NCI-H2227 (cell line): ENCODE results near the gene SCN2A.
A peak's percentile ranks its signal among the peaks of the same experiment; 100 is the strongest.
"Not testable (repeated sequence)": the region's sequence is repeated elsewhere in the genome, so short reads cannot be mapped to it uniquely, and the experiment has no call there.

ENCODE experiments used
- DNase-seq: peaks from one replicate; lab custom pipeline; 2025; ENCODE audit not compliant: unreplicated experiment; lab: John Stamatoyannopoulos, UW

Gene SCN2A

GRCh38 chr2:165251366-165251765 lies 12.2 kb downstream of the SCN2A start:
- no peak for DNase-seq

GRCh38 chr2:165253178-165253577 lies 14.0 kb downstream of the SCN2A start:
- no peak for DNase-seq

GRCh38 chr2:165256618-165257017 lies 17.4 kb downstream of the SCN2A start:
- no peak for DNase-seq

GRCh38 chr2:165260347-165260746 lies 21.1 kb downstream of the SCN2A start:
- DNase-seq = not testable (repeated sequence)

- DNase-seq = no peak
These were observed 29.5 kb downstream of the SCN2A start for GRCh38 chr2:165268754-165269153.

GRCh38 chr2:165273176-165273575 lies 34.0 kb downstream of the SCN2A start:
- no peak for DNase-seq

GRCh38 chr2:165274698-165275097 lies 35.5 kb downstream of the SCN2A start:
- no peak for DNase-seq

- no peak for DNase-seq
These were observed 36.7 kb downstream of the SCN2A start for GRCh38 chr2:165275932-165276331.

- no peak for DNase-seq
These were observed 38.1 kb downstream of the SCN2A start for GRCh38 chr2:165277295-165277694.

- DNase-seq = no peak
These were observed 38.8 kb downstream of the SCN2A start for GRCh38 chr2:165277860-165278656.

GRCh38 chr2:165280356-165280755 lies 41.1 kb downstream of the SCN2A start:
- no peak for DNase-seq

GRCh38 chr2:165281387-165281786 lies 42.2 kb downstream of the SCN2A start:
- no peak for DNase-seq

- no peak for DNase-seq
These were observed 44.1 kb downstream of the SCN2A start for GRCh38 chr2:165283342-165283741.

- DNase-seq = no peak
These were observed 48.0 kb downstream of the SCN2A start for GRCh38 chr2:165287094-165287778.

GRCh38 chr2:165289069-165289468 lies 49.9 kb downstream of the SCN2A start:
- DNase-seq = no peak

GRCh38 chr2:165293440-165294420 lies 54.5 kb downstream of the SCN2A start:
- DNase-seq = peak; percentile 99

GRCh38 chr2:165294912-165295311 lies 55.7 kb downstream of the SCN2A start:
- DNase-seq = peak; percentile 50

GRCh38 chr2:165295643-165296042 lies 56.4 kb downstream of the SCN2A start:
- DNase-seq = no peak

GRCh38 chr2:165305391-165306096 lies 66.3 kb downstream of the SCN2A start:
- no peak for DNase-seq

GRCh38 chr2:165307317-165307716 lies 68.1 kb downstream of the SCN2A start:
- no peak for DNase-seq

- no peak for DNase-seq
These were observed 72.7 kb downstream of the SCN2A start for GRCh38 chr2:165311949-165312348.
